Measurements from ENCODE around the gene PERCC1.
A peak's percentile ranks its signal among the peaks of the same experiment; 100 is the strongest.

PERCC1 gene

GRCh38 chr16:1430759-1431496 is at the start of gene PERCC1:
Gene PERCC1 (plus strand): TSS chr16:1431078. CDS start chr16:1432594, 1,516 bp downstream.
- no peak for DNase-seq

DNA sequence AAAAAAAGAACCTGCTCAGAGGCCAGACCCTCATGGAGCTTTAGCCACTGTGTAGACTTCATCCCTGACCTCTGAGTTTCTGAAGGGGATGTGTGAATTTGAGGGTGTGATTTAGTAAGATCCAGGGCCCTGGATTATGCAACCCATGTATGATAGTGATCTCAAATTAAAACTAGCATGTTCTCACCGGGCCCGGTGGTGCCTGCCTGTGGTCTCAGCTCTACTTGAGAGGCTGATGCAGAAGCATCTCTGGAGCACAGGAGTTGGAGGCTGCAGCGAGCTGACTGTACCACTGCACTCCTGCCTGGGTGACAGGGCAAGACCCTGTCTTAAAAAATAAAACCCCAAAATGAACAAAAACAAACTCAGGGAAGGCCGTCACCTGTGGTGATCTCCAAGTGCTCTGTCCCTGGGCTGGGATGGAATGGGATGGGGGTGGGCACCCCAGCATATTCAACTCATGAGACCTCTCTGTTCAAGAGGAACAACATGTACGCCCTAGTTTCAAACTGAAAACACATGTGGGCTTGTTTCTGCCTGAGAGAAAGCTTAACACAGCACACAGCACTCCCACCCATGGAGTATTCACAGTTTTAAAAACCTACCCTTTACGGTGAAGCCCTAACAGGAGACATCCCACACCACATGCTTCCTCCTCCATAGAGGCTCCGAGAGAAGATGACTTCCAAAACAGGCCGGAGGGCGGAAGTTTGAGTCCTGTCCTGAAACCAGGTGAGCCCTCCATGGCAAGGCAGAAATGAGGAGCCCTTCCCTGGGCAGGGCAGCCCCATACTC is 49.1 kb upstream of the PERCC1 start:
- DNase-seq = no peak

- no peak for DNase-seq
These were observed 47.3 kb upstream of the PERCC1 start for GRCh38 chr16:1383556-1383955.

- DNase-seq = no peak
These were observed 45.6 kb upstream of the PERCC1 start for GRCh38 chr16:1385232-1385631.

GRCh38 chr16:1387331-1387730 is 43.5 kb upstream of the PERCC1 start:
- DNase-seq = no peak

DNA sequence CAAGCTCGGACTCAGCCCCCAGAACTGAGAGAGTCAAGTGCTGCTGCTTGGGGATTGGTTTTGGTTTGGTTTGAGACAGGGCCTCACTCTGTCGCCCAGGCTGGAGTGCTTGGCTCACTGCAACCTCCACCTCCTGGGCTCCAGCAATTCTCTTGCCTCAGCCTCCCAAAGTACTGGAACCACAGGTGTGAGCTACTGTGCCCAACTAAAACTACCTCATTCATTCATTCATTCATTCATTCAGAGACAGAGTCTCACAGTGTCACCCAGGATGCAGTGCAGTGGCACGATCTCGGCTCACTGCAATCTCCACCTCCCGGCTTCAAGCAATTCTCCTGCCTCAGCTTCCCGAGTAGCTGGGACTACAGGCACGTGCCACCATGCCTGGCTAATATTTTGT is 41.1 kb upstream of the PERCC1 start:
- DNase-seq = no peak

DNA sequence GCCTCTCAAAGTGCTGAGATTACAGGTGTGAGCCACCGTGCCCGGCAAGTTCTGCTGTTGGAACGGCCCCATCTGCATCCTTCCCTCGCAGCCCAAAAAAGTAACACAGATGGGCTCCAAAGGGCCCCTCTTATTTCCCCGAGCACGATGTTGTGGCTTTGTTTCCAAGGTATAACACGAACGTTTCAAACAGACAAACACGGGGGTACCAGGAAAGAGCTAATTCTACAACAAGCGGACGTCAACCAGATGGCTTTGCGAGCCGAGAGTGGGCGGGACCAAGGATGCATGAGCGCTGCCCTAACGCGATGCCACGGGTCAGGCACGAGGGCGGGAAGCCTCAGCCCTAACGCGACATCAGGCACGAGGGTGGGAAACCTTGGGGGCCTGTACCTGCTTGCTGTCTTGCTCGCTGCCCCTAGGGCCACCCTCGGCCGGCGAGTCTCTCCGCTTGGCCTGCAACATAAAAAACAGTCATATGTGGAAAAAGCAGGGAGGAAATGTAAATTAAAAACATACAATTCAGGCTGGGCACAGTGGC is 40.6 kb upstream of the PERCC1 start:
- DNase-seq = no peak

GRCh38 chr16:1392826-1393225 is 38.1 kb upstream of the PERCC1 start:
- no peak for DNase-seq

GRCh38 chr16:1393613-1394176 is 37.2 kb upstream of the PERCC1 start:
- no peak for DNase-seq

DNA sequence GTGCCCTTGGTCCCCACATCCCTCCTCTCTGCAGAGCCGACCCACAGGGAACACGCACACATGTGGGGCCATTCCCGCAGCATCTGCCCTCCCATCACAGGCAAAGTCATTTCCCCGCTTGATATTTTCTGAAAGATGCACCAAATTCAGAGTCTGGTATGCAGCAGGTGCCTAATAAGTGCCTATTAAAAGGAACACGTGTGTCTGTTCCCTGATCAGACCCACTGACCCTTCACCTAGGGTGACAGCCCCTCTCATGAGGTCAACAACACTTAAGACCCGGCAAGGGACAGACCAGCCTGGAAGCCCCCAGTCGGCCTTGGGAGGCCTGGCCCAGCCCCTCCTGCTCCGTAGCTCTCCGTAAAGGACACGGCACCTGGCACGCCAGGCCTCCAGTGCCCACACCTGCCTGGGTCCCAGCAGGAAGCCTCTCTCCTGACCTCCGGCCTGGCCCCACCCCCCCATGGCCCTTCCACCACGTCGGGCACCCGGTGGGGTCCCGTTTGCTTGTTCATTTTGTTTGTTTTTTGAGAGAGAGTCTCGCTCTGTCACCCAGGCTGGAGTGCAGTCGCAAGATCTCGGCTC is 36.4 kb upstream of the PERCC1 start:
- no peak for DNase-seq

DNA sequence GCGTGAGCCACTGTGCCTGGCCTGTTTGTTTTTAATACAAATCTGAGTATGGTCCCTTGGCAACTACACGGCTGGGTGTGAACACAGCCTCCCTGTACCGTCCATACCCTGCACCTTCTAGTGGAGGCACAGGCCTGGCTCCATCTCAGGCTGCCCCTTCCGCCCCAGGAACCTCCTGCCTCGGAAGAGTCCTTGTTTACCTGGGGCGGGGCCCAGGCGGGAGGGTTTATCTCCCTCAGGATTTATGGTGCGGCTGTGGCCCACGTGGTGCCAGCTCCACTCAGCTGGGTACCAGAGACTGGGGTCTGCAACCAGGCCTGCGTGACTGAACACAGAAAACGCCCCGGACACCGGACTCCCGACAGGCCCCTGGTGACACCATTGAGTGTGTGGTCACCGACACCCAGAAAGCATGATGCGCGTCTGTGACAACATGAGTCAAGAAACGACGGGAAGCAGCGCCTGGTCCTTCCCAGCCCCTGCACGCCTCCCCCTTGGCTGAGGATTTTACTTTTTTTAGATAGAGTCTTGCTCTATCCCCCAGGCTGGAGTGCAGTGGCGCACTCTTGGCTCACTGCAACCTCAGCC is 35.3 kb upstream of the PERCC1 start:
- no peak for DNase-seq

- DNase-seq = no peak
These were observed 33.1 kb upstream of the PERCC1 start for GRCh38 chr16:1397779-1398178.

GRCh38 chr16:1398351-1398750 is 32.5 kb upstream of the PERCC1 start:
- no peak for DNase-seq

DNA sequence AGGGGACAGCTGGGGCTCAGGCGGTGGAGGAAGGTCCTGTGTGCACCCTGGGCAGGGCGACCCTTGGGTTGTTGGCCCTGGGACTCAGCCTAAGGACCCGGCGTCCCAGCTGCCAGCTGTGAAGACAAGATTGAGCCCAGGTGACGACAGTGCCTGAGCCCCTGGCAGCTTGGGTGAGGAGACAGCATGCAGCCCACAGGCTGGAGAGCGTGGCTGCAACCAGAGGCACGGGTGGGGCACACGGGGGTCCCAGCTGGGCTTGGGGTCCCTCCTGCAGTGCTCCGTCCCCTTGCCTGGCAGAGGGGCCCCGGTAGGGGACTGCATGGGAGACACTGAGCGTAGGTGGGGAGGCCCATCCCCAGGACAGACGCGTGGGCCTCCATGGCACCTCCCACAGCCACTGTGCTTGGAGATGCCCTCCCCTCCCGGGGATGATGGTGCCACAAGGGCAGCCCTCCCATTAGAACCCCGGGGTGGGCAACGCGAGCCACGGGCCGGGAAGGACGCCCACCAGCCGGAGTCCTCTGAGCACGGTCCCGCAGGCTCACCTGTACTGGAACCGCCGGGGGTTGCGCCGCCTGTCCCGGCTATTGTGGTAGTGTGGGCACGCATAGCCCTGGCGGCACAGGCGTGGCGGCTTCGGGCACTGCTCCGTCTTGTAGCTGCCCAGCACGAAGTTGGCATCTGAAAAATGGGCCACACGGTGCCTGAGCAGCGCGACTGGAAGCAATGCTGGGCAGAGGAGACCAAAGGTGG is 31.9 kb upstream of the PERCC1 start:
- DNase-seq = no peak

- no peak for DNase-seq
These were observed 29.7 kb upstream of the PERCC1 start for GRCh38 chr16:1401061-1401757.

GRCh38 chr16:1401758-1402154 is 29.1 kb upstream of the PERCC1 start:
- no peak for DNase-seq

GRCh38 chr16:1403036-1403435 is 27.8 kb upstream of the PERCC1 start:
- DNase-seq = no peak

- DNase-seq = no peak
These were observed 27.1 kb upstream of the PERCC1 start for GRCh38 chr16:1403733-1404132.

DNA sequence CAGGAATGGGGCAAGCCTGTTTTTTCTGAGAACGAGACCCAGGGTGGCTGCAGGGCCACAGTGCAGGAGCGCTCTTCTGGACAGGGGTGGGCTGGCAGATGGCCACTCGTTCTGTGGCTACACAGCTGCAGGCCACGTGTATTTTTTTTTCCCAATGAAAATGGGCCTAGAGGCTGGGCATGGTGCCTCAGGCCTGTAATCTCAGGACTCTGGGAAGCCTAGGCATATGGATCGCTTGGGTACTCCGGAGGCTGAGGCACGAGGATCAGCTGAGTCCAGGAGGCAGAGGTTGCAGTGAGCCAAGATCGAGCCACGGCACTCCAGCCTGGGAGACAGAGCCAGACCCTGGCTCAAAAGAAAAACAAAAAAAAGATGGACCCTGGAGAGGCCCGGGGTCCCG is 23.1 kb upstream of the PERCC1 start:
- no peak for DNase-seq

DNA sequence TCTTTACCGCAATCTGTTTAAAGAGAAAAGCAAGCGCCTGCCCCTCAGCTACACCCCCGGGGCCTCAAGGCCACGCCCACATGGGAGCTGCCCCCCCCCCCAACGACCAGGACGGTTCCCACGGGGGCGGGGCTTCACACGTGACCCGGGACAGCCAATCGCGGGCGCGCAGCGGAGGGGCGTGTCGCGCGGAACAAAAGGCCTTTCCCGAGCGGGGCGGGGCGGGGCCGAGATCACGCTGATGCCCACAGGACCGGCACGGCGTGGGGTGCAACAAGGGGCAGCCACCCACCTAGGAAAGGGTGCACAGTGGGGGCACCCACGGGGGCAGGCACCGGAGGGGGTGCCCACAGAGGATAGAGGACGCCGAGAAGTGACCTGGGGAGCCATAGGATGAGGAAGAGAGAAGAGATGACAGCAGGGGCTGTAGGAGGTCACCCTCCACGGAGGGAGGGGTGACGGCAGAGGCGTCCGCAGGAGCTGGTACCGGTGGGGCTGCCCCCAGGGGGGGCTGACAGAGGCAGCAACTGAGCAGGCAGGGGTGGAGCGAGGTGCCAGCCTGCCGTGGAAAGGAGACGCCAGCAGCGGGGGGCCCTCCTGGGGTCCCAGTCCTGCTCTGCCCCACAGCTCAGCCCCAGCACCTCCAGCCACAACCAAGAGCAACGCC is 22.6 kb upstream of the PERCC1 start:
- DNase-seq = peak; percentile 92

GRCh38 chr16:1412847-1413246 is 18.0 kb upstream of the PERCC1 start:
- DNase-seq = no peak
